T-helper 1 cell treated with Interleukin-12 subunit alpha and Interleukin-12 subunit beta and Interleukin-4 antibody, amounts not matched to agents 30 ng/mL and 1 ng/mL, for 36 hours (primary cell): ENCODE data around the gene TMSB15A. TPM values are rescaled to one million over a fixed set of nuclear protein-coding genes. Genes with fewer than 3 reads are reported as not detected.
"Not testable (repeated sequence)": the region's sequence is repeated elsewhere in the genome, so short reads cannot be mapped to it uniquely, and the experiment has no call there.

ENCODE experiments used
- intact Hi-C: fragments of 100-400 bp; cut with micrococcal nuclease; formaldehyde crosslinking; loops from one replicate; pipeline ENCODE4 v1.15.1; 2024
- total RNA-seq: library from RNA; stranded (reverse); gene quantifications from 2 replicates; pipeline ENCODE4 v1.2.3, GENCODE V29; 2022

Gene TMSB15A
- 0.54 TPM in 1 of 2 replicates, not detected in the other for total RNA-seq

- intact Hi-C loops = loop anchor here (1.0 to 10.0 kb wide), 4 partner anchors 83 to 796 kb away; partner anchors contain the start of genes ARMCX5, BEX2 and BEX5
Measured at GRCh38 chrX:102515975-102516941, at the start of gene TMSB15A. TSS of gene TMSB15A (minus strand) at chrX:102516739.

GRCh38 chrX:102560423-102561068 is 44.0 kb upstream of the TMSB15A start:
- intact Hi-C loops = loop anchor here (2.0 to 10.0 kb wide), 2 partner anchors 38 to 274 kb away; partner anchors contain the start of gene ARMCX5

- intact Hi-C loops = no loop called here
Measured at GRCh38 chrX:102558607-102559006, 42.1 kb upstream of the TMSB15A start.

- intact Hi-C loops = no loop called here
Measured at GRCh38 chrX:102548231-102548630, 31.7 kb upstream of the TMSB15A start.

GRCh38 chrX:102546828-102547493 is 30.4 kb upstream of the TMSB15A start:
- intact Hi-C loops = no loop called here

- intact Hi-C loops = not testable (repeated sequence)
Measured at GRCh38 chrX:102546175-102546574, 29.6 kb upstream of the TMSB15A start.

- intact Hi-C loops = no loop called here
Measured at GRCh38 chrX:102535958-102536357, 19.4 kb upstream of the TMSB15A start.

- intact Hi-C loops = loop anchor here (5.0 to 10.0 kb wide), 3 partner anchors 140 to 795 kb away; partner anchors contain the start of genes BEX2 and BEX5
Measured at GRCh38 chrX:102517326-102517725, 787 bp upstream of the TMSB15A start.

GRCh38 chrX:102514536-102514935 is 2.0 kb downstream of the TMSB15A start:
- intact Hi-C loops = loop anchor here (10.0 kb wide), 1 partner anchor 360 kb away; the partner anchor contains the start of gene BEX5

- intact Hi-C loops = loop anchor here (10.0 kb wide), 3 partner anchors 374 to 1084 kb away; partner anchors contain the start of gene TCEAL2
Measured at GRCh38 chrX:102498732-102499131, 17.8 kb downstream of the TMSB15A start.

GRCh38 chrX:102491766-102492165 is 24.8 kb downstream of the TMSB15A start:
- intact Hi-C loops = loop anchor here (10.0 kb wide), 3 partner anchors 367 to 1077 kb away; partner anchors contain the start of gene TCEAL2

- intact Hi-C loops = not testable (repeated sequence)
Measured at GRCh38 chrX:102478765-102479164, 37.8 kb downstream of the TMSB15A start.

- intact Hi-C loops = not testable (repeated sequence)
Measured at GRCh38 chrX:102471762-102472220, 44.7 kb downstream of the TMSB15A start, which contains the start of gene TCP11X2. TSS of gene TCP11X2 (minus strand) at chrX:102471812.

- intact Hi-C loops = not testable (repeated sequence)
Measured at GRCh38 chrX:102470215-102470614, 46.3 kb downstream of the TMSB15A start.

Other genes with a start within 250 kb of the TMSB15A start
- gene NXF2B, start 76.7 kb downstream of the TMSB15A start, total RNA-seq = not detected in 2 replicates
- not detected in 2 replicates for gene TCP11X2, start 44.9 kb downstream of the TMSB15A start, total RNA-seq
- 5.1 and 6.8 TPM in 2 replicates for gene ARMCX5, start 82.8 kb upstream of the TMSB15A start, total RNA-seq
- 0.54 and 0.56 TPM in 2 replicates for gene GPRASP1, start 134.7 kb upstream of the TMSB15A start, total RNA-seq
- gene GPRASP2, start 195.7 kb upstream of the TMSB15A start, total RNA-seq = 0.12 and 0.37 TPM in 2 replicates
- 0.93 and 2.1 TPM in 2 replicates for gene GPRASP3, start 204.0 kb upstream of the TMSB15A start, total RNA-seq